Left ventricle myocardium inferior (tissue), 1 donor: ENCODE results near the gene NMUR1. TPM values are rescaled to one million over a fixed set of nuclear protein-coding genes. Genes with fewer than 3 reads are reported as not detected.

Experiments used
- DNase-seq: peaks from one replicate; pipeline ENCODE4 v3.0.0-alpha.2; 2020
- H3K27ac ChIP-seq: fragments of 200-600 bp; replicated peaks from 2 replicates; pipeline ENCODE4 v1.8.0; 2021
- H3K27me3 ChIP-seq: fragments of 200-600 bp; 2 replicates; pipeline ENCODE4 v1.8.0; 2021; ENCODE audit warnings: low read depth
- H3K36me3 ChIP-seq: fragments of 200-600 bp; 2 replicates; pipeline ENCODE4 v1.8.0; 2021
- H3K4me1 ChIP-seq: fragments of 200-600 bp; 2 replicates; pipeline ENCODE4 v1.8.0; 2021
- H3K4me3 ChIP-seq: fragments of 200-600 bp; 2 replicates; pipeline ENCODE4 v1.8.0; 2021; ENCODE audit warnings: mild to moderate bottlenecking, moderate library complexity
- H3K9me3 ChIP-seq: fragments of 200-600 bp; replicated peaks from 2 replicates; pipeline ENCODE4 v1.8.0; 2021
- intact Hi-C: fragments of 100-400 bp; cut with micrococcal nuclease; formaldehyde crosslinking; loops from one replicate; pipeline ENCODE4 v1.11.0; 2022
- total RNA-seq: library from RNA; stranded (reverse); fragmentation: NEBNext Ultra II Directional; extraction: Animal tissue kit (Norgen Biotek cat#: 25700); gene quantifications from one replicate; pipeline ENCODE4 v1.2.1, GENCODE V29; 2021
- TF ChIP-seq, protein P1 (sequence below): fragments of 200-600 bp; IDR thresholded peaks from 2 replicates; pipeline ENCODE4 v1.8.0; 2021; ENCODE audit warnings: antibody characterized with exemption, mild to moderate bottlenecking, borderline replicate concordance
- donor health status: DM: no; HTN: yes; CAD: no; lungs with severe emphysema.

Gene NMUR1
- total RNA-seq, 1 donor from 2014 or later = 0.41 TPM

- H3K4me3 ChIP-seq = no peak overlapping the region
- intact Hi-C loops = no loop called here
- no peaks in the 10 kb centered on the region for H3K36me3 ChIP-seq
- H3K4me1 ChIP-seq = peaks cover 23% of the 10 kb centered on the region
- no peak for DNase-seq
- no peak overlapping the region for H3K27ac ChIP-seq
- TF ChIP-seq, protein P1, sequence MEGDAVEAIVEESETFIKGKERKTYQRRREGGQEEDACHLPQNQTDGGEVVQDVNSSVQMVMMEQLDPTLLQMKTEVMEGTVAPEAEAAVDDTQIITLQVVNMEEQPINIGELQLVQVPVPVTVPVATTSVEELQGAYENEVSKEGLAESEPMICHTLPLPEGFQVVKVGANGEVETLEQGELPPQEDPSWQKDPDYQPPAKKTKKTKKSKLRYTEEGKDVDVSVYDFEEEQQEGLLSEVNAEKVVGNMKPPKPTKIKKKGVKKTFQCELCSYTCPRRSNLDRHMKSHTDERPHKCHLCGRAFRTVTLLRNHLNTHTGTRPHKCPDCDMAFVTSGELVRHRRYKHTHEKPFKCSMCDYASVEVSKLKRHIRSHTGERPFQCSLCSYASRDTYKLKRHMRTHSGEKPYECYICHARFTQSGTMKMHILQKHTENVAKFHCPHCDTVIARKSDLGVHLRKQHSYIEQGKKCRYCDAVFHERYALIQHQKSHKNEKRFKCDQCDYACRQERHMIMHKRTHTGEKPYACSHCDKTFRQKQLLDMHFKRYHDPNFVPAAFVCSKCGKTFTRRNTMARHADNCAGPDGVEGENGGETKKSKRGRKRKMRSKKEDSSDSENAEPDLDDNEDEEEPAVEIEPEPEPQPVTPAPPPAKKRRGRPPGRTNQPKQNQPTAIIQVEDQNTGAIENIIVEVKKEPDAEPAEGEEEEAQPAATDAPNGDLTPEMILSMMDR = no peak
- peaks cover 9% of the 10 kb centered on the region for H3K27me3 ChIP-seq
- no peaks in the 10 kb centered on the region for H3K9me3 ChIP-seq
Observed at GRCh38 chr2:231527955-231528635, 2.1 kb downstream of the NMUR1 start.

DNA sequence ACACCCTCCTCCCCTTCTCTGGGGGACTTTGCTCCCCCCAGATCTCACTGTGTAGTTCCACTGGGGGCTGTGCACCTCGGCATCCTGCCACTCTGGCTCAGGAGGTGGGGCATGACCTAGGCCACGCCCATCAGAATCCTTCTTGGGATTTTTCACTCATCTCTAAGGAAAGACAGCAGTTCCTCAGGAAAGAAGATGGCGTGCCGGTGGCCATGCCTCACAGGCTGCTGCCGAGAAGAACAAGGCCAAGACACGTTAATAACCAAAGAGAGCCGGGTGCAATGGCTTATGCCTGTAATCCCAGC is 3.2 kb downstream of the NMUR1 start:
- peaks cover 9% of the 10 kb centered on the region for H3K27me3 ChIP-seq
- no peak for DNase-seq
- TF ChIP-seq, protein P1 = no peak
- no peaks in the 10 kb centered on the region for H3K36me3 ChIP-seq
- no peak overlapping the region for H3K27ac ChIP-seq
- H3K4me1 ChIP-seq = peaks cover 23% of the 10 kb centered on the region
- H3K4me3 ChIP-seq = no peak overlapping the region
- intact Hi-C loops = no loop called here
- no peaks in the 10 kb centered on the region for H3K9me3 ChIP-seq

DNA sequence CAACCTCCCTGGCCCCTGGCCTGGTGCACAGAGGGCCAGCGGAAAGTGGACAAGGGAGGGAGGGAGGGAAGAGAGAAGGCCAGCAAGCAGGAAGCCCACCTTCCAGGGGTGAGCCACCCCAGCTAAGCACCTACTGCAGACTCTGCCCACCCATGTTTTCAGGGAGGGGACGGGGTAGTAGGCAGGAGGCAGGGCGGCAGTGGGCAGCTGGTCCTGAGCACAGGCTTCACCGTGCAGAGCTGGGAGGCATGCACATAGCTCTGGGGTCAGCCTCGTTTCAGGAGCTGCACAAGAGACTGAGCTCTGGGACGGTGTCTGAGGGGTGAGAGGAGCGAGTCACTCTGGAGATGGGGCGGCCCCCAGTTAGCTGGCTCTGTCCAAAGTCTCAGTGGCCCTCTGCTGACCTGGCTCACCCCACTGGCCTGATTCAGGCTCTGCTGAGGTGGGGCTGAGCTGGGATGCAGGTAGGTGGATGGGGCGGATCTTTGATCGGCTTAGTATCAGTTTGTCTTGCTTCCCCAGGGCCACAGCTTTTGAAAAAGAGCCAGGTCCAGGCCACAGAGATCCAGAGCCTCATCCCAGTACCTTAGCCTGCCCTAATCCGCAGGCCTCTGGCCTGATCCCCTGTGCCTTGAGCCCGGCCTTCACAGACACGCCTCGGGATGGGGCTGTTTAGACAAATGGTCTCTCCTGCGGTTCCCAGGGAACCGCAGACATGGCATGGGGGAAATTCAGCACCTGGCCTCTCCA is 3.7 kb downstream of the NMUR1 start:
- TF ChIP-seq, protein P1 = no peak
- Histone ChIP-seq H3K27me3 (peaks cover 9% of the 10 kb centered on the region), H3K27ac (no peak overlapping the region), H3K36me3 (no peaks in the 10 kb centered on the region), H3K9me3 (no peaks in the 10 kb centered on the region), H3K4me1 (peaks cover 23% of the 10 kb centered on the region), H3K4me3 (no peak overlapping the region)
- intact Hi-C loops = no loop called here
- DNase-seq = no peak

GRCh38 chr2:231525248-231526163 is 4.7 kb downstream of the NMUR1 start:
- H3K27ac ChIP-seq = no peak overlapping the region
- H3K4me1 ChIP-seq = peaks cover 19% of the 10 kb centered on the region
- H3K9me3 ChIP-seq = no peaks in the 10 kb centered on the region
- H3K36me3 ChIP-seq = no peaks in the 10 kb centered on the region
- peaks cover 6% of the 10 kb centered on the region for H3K27me3 ChIP-seq
- DNase-seq = no peak
- no peak overlapping the region for H3K4me3 ChIP-seq
- intact Hi-C loops = no loop called here
- TF ChIP-seq, protein P1 = no peak

GRCh38 chr2:231524477-231525247 is 5.6 kb downstream of the NMUR1 start:
- intact Hi-C loops = no loop called here
- DNase-seq = no peak
- Histone ChIP-seq H3K27ac (no peak overlapping the region), H3K27me3 (no peaks in the 10 kb centered on the region), H3K36me3 (no peaks in the 10 kb centered on the region), H3K4me1 (peaks cover 15% of the 10 kb centered on the region), H3K4me3 (no peak overlapping the region), H3K9me3 (no peaks in the 10 kb centered on the region)
- TF ChIP-seq, protein P1 = no peak
